DND-41 (cell line): ENCODE results near the gene UGT1A8.

ENCODE experiments used
- EZH2 ChIP-seq: IDR thresholded peaks from 3 replicates; pipeline ENCODE4 v1.6.1; 2012; ENCODE audit warnings: borderline replicate concordance, low read depth, mild to moderate bottlenecking, moderate library complexity, low read length, inconsistent platforms; ENCODE audit not compliant: severe bottlenecking
- TF ChIP-seq, protein P1 (sequence below): IDR thresholded peaks from 2 replicates; pipeline ENCODE4 v1.5.1; 2012; ENCODE audit warnings: borderline replicate concordance, low read length, moderate library complexity, mild to moderate bottlenecking; ENCODE audit not compliant: poor library complexity, severe bottlenecking; ENCODE audit errors: extremely low read depth

DNA sequence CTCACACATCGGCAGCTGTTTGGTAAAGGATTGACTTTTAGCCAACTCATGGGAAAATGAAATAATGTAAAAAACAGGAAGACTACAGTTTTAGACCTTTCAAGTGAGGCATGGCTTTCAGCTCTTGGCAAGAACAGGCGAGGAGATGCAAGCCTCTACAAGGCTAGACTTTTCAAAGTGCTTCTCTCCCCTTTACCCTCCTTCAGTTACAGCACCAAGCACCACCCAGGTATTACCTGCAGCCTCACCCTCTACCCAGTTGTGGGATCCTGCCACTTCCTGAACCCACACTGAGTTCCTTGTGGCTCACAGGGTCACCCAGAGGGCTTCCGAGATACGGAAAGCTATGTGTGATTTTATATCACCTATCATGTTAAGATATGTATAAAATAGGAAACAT lies 33.5 kb downstream of the UGT1A8 start:
- no peak for TF ChIP-seq EZH2
- TF ChIP-seq, protein P1, sequence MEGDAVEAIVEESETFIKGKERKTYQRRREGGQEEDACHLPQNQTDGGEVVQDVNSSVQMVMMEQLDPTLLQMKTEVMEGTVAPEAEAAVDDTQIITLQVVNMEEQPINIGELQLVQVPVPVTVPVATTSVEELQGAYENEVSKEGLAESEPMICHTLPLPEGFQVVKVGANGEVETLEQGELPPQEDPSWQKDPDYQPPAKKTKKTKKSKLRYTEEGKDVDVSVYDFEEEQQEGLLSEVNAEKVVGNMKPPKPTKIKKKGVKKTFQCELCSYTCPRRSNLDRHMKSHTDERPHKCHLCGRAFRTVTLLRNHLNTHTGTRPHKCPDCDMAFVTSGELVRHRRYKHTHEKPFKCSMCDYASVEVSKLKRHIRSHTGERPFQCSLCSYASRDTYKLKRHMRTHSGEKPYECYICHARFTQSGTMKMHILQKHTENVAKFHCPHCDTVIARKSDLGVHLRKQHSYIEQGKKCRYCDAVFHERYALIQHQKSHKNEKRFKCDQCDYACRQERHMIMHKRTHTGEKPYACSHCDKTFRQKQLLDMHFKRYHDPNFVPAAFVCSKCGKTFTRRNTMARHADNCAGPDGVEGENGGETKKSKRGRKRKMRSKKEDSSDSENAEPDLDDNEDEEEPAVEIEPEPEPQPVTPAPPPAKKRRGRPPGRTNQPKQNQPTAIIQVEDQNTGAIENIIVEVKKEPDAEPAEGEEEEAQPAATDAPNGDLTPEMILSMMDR = no peak
